VCaP (cell line): Measurements from ENCODE around the gene CEBPZ.
A peak's percentile ranks its signal among the peaks of the same experiment; 100 is the strongest.

Experiments used
- H3K27ac ChIP-seq: fragments of 450-650 bp; 2 replicates; pipeline ENCODE4 v1.5.1; 2017
- CTCF ChIP-seq: fragments of 450-650 bp; conservative IDR thresholded peaks from 2 replicates; pipeline ENCODE4 v1.5.1; 2017; ENCODE audit warnings: mild to moderate bottlenecking, moderate library complexity

CEBPZ gene

GRCh38 chr2:37154785-37155184, 76.6 kb downstream of the CEBPZ start:
- peak overlapping the region; percentile 98 for H3K27ac ChIP-seq
- TF ChIP-seq CTCF, result no peak

DNA sequence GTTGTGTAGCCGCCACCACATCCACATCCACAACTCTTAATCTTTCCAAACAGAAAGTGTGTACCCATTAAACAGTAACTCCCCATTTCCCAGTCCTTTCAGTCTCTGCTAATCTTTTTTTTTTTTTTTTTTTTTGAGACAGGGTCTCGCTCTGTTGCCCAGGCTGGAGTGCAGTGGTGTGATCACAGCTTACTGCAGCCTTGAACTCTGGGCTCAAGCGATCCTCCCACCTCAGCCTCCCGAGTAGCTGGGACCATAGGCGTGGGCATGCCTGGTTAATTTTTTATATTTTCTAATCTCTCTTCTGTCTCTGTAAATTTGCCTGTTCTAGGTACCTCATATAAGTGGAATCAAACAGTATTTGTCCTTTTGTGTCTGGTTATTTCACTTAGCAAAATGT, 78.2 kb downstream of the CEBPZ start:
- H3K27ac ChIP-seq, result no peak overlapping the region
- no peak for TF ChIP-seq CTCF
